HuH-7.5 (cell line): Measurements from ENCODE around the gene STXBP4.
"Not testable (repeated sequence)": the region's sequence is repeated elsewhere in the genome, so short reads cannot be mapped to it uniquely, and the experiment has no call there.

Experiments
- DNase-seq: peaks from one replicate; pipeline ENCODE4 v3.0.0; 2011; ENCODE audit warnings: low spot score

Gene STXBP4

DNA sequence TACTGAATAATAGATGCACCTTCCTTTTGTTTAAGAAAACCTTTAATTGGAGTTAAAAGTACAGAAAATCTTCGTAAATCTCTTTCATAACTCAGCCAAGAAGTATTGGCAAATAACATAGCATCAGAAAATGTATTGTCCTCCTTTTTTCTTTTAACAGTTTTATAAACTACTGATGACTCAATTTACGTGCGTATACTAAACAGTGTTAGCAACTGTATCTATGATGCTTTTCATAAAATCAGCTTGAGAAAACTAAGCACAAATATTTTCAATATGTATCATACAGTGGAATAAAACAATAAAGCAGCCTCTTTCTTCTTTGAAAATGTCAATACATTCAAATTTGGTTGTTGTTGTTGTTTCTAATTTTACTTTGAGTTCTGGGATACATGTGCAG, 88.6 kb downstream of the STXBP4 start:
- DNase-seq = no peak

DNA sequence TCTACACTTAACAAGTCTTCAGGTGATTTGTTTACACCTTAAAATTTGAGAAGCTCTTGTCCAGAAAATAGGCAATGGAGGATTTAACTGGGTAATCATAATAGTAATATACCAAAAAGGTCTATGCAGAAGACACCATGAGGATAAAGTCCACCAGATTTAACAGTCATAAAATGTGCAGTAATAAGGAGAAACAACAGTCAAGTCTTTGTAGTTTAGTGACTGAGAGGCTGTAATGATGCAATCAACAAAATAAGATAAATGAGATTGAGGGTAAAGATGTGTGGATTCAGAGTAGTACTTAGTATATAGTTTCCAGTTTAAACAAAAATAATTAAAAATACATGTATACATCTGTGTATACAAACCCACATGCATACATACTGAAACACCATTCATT, 91.2 kb downstream of the STXBP4 start:
- DNase-seq = no peak

- DNase-seq = no peak
These were observed 94.4 kb downstream of the STXBP4 start for GRCh38 chr17:55062921-55063320.

DNA sequence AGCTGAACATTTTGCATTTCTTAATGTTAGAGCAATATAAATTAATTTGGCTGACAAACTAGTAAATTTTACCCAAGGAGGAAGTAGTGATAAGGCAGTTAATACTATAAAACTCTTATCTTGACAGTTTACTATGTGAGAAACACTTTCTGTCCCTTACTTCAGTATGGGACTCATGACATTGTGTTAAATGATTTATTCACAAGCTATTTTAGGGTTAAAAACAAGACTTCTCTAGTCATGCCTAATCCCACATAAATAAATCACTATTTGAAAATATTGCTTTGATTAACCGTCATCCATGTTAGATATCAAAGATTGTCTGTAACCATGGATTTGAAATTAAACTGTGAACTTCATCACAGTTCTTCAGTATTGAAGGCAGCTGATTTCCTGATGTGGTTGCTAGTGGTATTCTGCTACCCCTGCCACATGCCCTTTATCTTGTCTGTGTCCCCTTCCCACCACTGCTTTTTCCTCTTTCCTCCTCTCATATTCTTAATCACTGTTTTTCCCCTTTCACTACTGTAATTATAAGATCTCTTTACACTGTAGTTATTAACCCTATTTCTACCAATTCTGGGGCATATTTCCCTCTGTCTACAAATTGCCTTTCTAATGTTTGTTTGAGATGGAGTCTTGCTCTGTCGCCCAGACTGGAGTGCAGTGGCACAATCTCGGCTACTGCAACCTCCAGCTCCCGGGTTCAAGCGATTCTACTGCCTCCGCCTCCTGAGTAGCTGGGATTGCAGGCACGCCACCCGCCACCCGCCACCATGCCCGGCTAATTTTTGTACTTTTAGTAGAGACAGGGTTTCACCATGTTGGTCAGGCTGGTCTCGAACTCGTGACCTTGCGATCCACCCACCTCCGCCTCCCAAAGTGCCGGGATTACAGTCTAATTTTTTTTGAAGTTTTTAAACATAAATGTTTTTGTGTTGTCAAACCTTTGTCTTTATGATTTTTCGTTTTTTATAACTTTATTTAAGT, 95.6 kb downstream of the STXBP4 start:
- no peak for DNase-seq

- no peak for DNase-seq
These were observed 99.3 kb downstream of the STXBP4 start for GRCh38 chr17:55067697-55068439.

- DNase-seq = no peak
These were observed 100.6 kb downstream of the STXBP4 start for GRCh38 chr17:55068862-55069811.

DNA sequence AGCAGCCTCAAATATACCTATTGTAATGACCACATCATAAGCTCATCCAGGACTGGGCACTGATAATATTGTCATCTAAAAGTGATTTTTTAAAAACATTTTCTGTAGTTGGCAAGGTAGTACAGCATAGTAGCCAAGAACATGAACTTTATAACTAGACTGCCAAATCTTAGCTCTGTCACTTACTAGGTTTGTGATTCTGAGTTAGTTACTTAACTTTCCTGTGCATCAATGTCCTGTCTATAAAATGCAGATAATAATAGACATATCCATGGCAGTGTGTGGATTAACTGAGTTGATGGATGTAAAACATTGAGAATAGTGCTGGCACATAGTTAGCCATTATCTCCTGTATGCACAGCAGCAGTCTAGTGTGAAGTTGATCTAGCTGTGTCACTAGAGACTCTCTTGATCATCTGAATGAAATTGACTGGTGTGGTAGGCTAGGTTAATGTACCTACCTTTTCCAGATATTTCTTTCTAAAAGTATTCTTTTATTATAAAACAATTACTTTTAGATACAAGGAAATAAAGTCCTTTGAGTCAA, 101.5 kb downstream of the STXBP4 start:
- DNase-seq = no peak

DNA sequence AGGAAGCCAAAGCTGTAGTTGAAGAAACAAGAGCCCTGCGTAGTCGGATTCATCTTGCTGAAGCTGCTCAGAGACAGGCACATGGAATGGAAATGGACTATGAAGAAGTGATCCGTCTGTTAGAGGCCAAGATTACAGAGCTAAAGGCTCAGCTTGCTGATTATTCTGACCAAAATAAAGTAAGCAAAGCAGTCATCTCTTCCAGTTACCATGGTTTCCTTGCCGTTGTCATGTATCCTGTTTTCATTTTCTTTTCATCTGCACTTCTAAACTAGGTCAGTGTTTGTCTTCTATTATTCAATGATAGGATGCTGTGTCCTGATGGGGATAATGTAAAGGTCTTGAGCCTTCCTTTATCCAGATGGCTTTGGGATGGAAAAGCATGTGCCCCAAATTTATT, 104.3 kb downstream of the STXBP4 start:
- DNase-seq = no peak

DNA sequence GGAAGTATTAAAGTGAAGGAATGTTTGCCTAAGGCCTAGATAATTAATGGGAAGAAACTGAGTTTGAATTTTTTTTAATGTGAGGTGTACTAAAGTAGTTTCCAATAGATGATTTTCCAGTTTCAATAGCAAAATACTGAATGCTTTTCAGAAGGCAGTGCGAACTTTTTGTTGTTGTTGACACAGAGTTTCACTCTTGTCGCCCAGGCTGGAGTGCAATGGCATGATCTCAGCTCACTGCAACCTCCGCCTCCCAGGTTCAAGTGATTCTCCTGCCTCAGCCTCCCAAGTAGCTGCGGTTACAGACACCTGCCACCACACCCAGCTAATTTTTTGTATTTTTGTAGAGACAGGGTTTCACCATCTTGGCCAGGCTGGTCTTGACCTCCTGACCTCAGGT, 104.9 kb downstream of the STXBP4 start:
- not testable (repeated sequence) for DNase-seq

- no peak for DNase-seq
These were observed 113.0 kb downstream of the STXBP4 start for GRCh38 chr17:55081559-55081958.

DNA sequence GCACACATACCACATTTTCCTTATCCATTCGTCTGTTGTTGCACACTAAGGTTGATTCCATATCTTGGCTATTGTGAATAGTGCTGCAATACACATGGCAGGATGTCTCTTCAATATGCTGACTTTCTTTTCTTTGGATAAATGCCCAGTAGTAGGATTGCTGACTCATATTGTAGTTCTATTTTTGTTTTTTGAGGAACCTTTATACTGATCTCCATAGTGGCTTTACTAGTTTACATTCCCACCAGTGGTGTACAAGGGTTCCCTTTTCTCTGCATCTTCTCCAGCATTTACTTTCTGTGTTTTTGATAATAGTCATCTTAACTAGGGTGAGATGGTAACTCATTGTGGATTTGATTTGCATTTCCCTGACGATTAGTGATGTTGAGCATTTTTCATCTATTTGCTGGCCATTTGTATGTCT, 118.1 kb downstream of the STXBP4 start:
- no peak for DNase-seq

DNA sequence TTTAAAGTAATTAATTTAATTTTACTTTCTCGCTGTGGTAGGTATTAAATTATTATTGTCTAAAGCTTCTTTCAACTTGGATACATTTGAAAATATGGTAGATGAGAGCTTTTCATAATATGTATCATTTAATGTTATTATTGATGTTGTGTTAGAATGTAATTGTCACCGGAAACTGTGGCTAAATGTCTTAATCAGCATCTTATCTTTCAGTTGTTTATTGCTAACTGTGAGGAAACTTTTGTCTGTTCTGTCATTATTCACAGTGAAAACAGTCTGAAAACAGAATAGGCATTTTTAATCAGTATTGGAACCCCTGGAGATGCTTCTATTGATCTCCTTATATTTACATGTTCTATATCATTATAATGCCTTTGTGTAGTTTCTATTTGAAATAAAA, 120.7 kb downstream of the STXBP4 start:
- DNase-seq = no peak

GRCh38 chr17:55090079-55090492, 121.5 kb downstream of the STXBP4 start:
- DNase-seq = no peak

GRCh38 chr17:55093353-55093752, 124.8 kb downstream of the STXBP4 start:
- DNase-seq = no peak

DNA sequence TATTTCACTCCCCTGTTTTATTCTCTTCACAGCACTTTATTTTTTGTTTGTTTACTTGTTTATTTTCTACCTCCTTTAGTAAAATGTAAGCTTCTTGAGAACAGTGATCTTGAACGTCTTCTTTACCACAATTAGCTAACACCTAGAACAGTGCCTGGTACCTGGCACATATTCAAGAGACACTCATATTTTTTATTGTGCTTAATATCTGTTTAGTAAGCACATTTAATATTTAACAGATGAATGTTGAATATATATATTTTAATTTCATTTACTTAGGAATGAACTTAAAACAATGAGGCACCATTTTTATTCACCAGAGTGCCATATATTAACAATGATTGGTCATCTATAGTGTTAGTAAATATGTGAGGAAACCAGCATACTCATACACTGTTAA, 130.2 kb downstream of the STXBP4 start:
- no peak for DNase-seq

DNA sequence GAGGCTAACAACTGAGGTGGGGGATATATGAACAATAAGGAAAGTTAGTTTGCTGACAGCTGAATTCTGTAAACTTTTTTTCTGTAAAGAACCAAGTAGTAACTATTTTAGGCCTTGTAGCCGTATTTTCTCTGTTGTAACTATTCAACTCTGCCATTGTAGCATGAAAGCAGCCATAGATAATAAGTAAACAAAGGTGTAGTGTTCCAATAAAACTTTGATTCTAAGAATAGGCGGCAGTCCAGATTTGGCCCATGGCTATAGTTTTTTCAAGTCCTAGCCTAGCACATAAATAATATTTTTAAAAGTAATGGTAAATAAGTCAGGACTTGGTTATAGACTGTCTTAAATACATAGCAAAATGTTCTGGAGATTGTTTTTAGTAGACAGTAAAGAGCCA, 142.0 kb downstream of the STXBP4 start:
- no peak for DNase-seq

GRCh38 chr17:55114283-55114682, 145.7 kb downstream of the STXBP4 start:
- no peak for DNase-seq

- DNase-seq = no peak
These were observed 147.9 kb downstream of the STXBP4 start for GRCh38 chr17:55116440-55116914.

GRCh38 chr17:55117164-55117563, 148.6 kb downstream of the STXBP4 start:
- DNase-seq = no peak

- DNase-seq = no peak
These were observed 152.1 kb downstream of the STXBP4 start for GRCh38 chr17:55120651-55121050.

DNA sequence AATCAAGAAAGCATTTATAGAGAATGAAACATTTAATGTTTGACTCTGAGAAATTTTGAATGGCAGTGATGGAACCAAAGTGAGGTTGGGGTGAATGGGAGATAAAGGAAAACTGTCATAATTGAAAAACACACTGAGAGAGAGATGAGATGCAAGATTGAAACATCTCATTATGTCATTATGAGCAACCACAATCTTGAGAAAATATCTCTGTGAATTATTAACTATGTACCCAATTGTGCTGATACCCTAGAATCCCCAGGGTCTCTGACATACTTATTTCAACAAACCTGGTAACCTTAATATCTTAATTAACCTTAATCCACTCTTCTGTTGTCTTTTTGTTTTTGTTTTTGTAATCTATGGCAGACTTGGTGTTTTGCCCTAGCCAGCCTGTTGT, 152.7 kb downstream of the STXBP4 start:
- no peak for DNase-seq

GRCh38 chr17:55122114-55122513, 153.5 kb downstream of the STXBP4 start:
- DNase-seq = no peak
